ENCODE measurements around the gene MS4A4E. TPM values are rescaled to one million over a fixed set of nuclear protein-coding genes. Genes with fewer than 3 reads are reported as not detected.

The MS4A4E gene
- total and polyA plus RNA-seq, 2 of the 13 experiments (the other 11 are each of a cell fraction or from before 2014, with no cell fraction given) = not detected

DNA sequence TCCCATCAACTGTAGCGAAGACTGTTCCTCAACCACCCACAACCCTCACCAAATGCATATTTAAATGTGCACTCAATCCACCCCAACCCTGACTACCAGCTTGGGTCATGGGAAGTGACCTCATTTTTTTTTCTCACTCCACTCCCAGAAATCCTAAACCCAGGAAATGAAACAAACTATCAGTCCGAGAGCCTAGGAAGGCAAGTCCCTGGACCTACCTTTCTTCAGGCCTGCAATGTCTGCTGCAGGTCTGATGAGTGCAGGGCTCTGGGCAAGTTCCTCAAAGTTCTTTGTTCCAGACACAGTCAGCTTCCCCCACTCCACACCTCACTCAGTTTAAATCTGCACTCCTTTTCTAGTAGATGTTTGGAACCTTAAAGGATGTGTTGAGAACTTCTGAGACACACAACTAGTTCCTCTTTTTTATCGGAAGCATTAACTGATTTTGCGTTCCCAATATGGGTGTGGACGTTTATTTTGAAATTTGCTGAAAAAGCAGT is at the start of gene MS4A4E (continued):
- TF ChIP-seq DNMT3B (CRISPR knock-in tag; conservative IDR thresholded peaks at IDR 0.05) = no peak
- TF ChIP-seq, protein P1, sequence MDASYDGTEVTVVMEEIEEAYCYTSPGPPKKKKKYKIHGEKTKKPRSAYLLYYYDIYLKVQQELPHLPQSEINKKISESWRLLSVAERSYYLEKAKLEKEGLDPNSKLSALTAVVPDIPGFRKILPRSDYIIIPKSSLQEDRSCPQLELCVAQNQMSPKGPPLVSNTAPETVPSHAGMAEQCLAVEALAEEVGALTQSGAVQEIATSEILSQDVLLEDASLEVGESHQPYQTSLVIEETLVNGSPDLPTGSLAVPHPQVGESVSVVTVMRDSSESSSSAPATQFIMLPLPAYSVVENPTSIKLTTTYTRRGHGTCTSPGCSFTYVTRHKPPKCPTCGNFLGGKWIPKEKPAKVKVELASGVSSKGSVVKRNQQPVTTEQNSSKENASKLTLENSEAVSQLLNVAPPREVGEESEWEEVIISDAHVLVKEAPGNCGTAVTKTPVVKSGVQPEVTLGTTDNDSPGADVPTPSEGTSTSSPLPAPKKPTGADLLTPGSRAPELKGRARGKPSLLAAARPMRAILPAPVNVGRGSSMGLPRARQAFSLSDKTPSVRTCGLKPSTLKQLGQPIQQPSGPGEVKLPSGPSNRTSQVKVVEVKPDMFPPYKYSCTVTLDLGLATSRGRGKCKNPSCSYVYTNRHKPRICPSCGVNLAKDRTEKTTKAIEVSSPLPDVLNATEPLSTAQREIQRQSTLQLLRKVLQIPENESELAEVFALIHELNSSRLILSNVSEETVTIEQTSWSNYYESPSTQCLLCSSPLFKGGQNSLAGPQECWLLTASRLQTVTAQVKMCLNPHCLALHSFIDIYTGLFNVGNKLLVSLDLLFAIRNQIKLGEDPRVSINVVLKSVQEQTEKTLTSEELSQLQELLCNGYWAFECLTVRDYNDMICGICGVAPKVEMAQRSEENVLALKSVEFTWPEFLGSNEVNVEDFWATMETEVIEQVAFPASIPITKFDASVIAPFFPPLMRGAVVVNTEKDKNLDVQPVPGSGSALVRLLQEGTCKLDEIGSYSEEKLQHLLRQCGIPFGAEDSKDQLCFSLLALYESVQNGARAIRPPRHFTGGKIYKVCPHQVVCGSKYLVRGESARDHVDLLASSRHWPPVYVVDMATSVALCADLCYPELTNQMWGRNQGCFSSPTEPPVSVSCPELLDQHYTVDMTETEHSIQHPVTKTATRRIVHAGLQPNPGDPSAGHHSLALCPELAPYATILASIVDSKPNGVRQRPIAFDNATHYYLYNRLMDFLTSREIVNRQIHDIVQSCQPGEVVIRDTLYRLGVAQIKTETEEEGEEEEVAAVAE (CRISPR knock-in tag; IDR thresholded peaks at IDR 0.05; ENCODE audit: borderline replicate concordance) = no peak

- ChIA-PET POLR2A (no interaction called here), CTCF (ENCODE audit: low intra/inter-chr PET ratio, low total read pairs) (no interaction called here)
- no peaks in the 10 kb centered on the region for H3K36me3 ChIP-seq (replicated peaks in 1 of 2; ENCODE audit: control insufficient read depth in 1 of 2, insufficient read depth in 2 of 2, low read length in 2 of 2)
- ATAC-seq = no peak
- H3K9ac ChIP-seq (ENCODE audit: insufficient read depth, low read depth, low read length) = no peak overlapping the region
- 0% methylated on average over 2 of the region's 2 CpGs for WGBS (ENCODE audit: low lambda C conversion rate)
- H3K27ac ChIP-seq (ENCODE audit: extremely low read length, insufficient read depth, low read length) = no peak overlapping the region
- no peak overlapping the region for H3K4me2 ChIP-seq (ENCODE audit: low read depth, low read length)
- H3K79me2 ChIP-seq (ENCODE audit: insufficient read depth, low read length) = no peaks in the 10 kb centered on the region
- H3K9me3 ChIP-seq (ENCODE audit: low read length) = no peaks in the 10 kb centered on the region
- no peaks in the 10 kb centered on the region for H3K27me3 ChIP-seq (ENCODE audit: control insufficient read depth in 1 of 2, insufficient read depth in 2 of 2, low read length in 2 of 2)
- in situ Hi-C loops (cut with HindIII; ENCODE audit: extremely low pct_ligation_motif_present, low pct_unique_long_range_greater_than_20kb) = no loop called here
- no peak for DNase-seq (ENCODE audit: low spot score)
- H4K20me1 ChIP-seq (ENCODE audit: insufficient read depth, low read length) = no peaks in the 10 kb centered on the region
- no TSS peak for BruUV-seq (replicated peaks)
- H2AFZ ChIP-seq (ENCODE audit: low read length) = no peak overlapping the region
- H3K4me1 ChIP-seq (ENCODE audit: insufficient read depth, low read length) = peaks cover 6% of the 10 kb centered on the region; the same call in 1 of the 2 replicates
- no peak for TF ChIP-seq TBX2 (CRISPR knock-in tag; IDR thresholded peaks at IDR 0.05; ENCODE audit: borderline replicate concordance)
- no peak for TF ChIP-seq ZNF232 (CRISPR knock-in tag; IDR thresholded peaks at IDR 0.05; ENCODE audit: borderline replicate concordance)
- TF ChIP-seq PAWR (CRISPR knock-in tag; IDR thresholded peaks at IDR 0.05; ENCODE audit: borderline replicate concordance) = no peak
- TF ChIP-seq ZNF180 (CRISPR knock-in tag; IDR thresholded peaks at IDR 0.05; ENCODE audit: borderline replicate concordance, low read depth) = no peak
- no peak for TF ChIP-seq NPAS2 (CRISPR knock-in tag; IDR thresholded peaks at IDR 0.05; ENCODE audit: borderline replicate concordance)
- TF ChIP-seq ZNF879 (CRISPR knock-in tag; IDR thresholded peaks at IDR 0.05) = no peak
- TF ChIP-seq RBFOX2 (IDR thresholded peaks at IDR 0.05; ENCODE audit: low read depth, low read length) = no peak
- no peak for TF ChIP-seq HDAC1 (CRISPR knock-in tag; IDR thresholded peaks at IDR 0.05)
- no peak for TF ChIP-seq DR1 (CRISPR knock-in tag; IDR thresholded peaks at IDR 0.05)
- no peak for TF ChIP-seq MTF2 (CRISPR knock-in tag; IDR thresholded peaks at IDR 0.05; ENCODE audit: borderline replicate concordance)
- TF ChIP-seq PRDM4 (CRISPR knock-in tag; IDR thresholded peaks at IDR 0.05; ENCODE audit: borderline replicate concordance) = no peak
- no peak overlapping the region for H3K4me3 ChIP-seq (replicated peaks in 1 of 3; ENCODE audit: insufficient read depth in 1 of 3, low read depth in 2 of 3, low read length in 3 of 3)
- no peak for FAIRE-seq
- intact Hi-C loops (cut with micrococcal nuclease; ENCODE audit: unreplicated experiment) = no loop called here
Measured at GRCh38 chr11:60292145-60292544, 49.2 kb upstream of the MS4A4E start.

Data from HepG2 (cell line).